Kidney epithelial cell (primary cell): ENCODE results near the gene ATP8A1. TPM values are rescaled to one million over a fixed set of nuclear protein-coding genes. Genes with fewer than 3 reads are reported as not detected.

Source experiments
- DNase-seq: peaks from one replicate; pipeline ENCODE4 v3.0.0-alpha.2; 2010; ENCODE audit warnings: low read depth
- H3K27me3 ChIP-seq: 2 replicates; pipeline ENCODE4 v1.6.0; 2011; ENCODE audit warnings: low read length; ENCODE audit not compliant: control insufficient read depth, insufficient read depth
- H3K36me3 ChIP-seq: 2 replicates; pipeline ENCODE4 v1.5.1; 2011; ENCODE audit warnings: low read length; ENCODE audit not compliant: control insufficient read depth, insufficient read depth
- H3K4me3 ChIP-seq: 2 replicates; pipeline ENCODE4 v1.5.1; 2011; ENCODE audit warnings: low read depth, mild to moderate bottlenecking, control low read depth, low read length
- CTCF ChIP-seq: IDR thresholded peaks from 2 replicates; pipeline ENCODE4 v1.5.1; 2011; ENCODE audit warnings: mild to moderate bottlenecking, moderate library complexity, low read length, control low read depth, inconsistent platforms; ENCODE audit not compliant: insufficient read depth, poor library complexity, severe bottlenecking
- total RNA-seq: library from RNA; depleted of rRNA; stranded (reverse); fragments of >200 nt; gene quantifications from 2 replicates; pipeline ENCODE4 v1.2.3, GENCODE V29; 2015

The ATP8A1 gene
- total RNA-seq, 1 donor from 2014 or later: 3.3 TPM

DNA sequence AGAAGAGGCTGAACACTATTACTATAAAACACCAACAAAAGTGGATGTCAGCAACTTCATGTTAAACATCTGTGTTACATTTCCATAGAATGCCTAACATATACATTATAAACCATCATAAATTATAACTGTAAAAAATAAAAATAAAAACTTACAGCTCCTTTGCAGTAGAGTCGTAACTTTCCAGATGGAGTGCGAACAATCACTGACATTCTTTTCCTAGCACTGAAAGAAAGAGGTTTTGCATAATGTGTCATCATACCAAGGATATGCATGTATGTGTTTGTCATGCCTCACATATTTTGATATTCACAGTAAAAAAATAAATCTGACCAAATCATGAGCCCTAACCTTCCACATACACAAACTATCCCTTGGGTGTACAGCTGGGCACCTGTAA is 113.1 kb downstream of the ATP8A1 start:
- TF ChIP-seq CTCF: no peak
- no peaks in the 10 kb centered on the region for H3K27me3 ChIP-seq
- H3K4me3 ChIP-seq: no peak overlapping the region
- no peaks in the 10 kb centered on the region for H3K36me3 ChIP-seq
- no peak for DNase-seq

- no peak for TF ChIP-seq CTCF
- H3K4me3 ChIP-seq: no peak overlapping the region
- no peaks in the 10 kb centered on the region for H3K36me3 ChIP-seq
- H3K27me3 ChIP-seq: no peaks in the 10 kb centered on the region
- no peak for DNase-seq
Measured at GRCh38 chr4:42543126-42543525, 113.8 kb downstream of the ATP8A1 start.

DNA sequence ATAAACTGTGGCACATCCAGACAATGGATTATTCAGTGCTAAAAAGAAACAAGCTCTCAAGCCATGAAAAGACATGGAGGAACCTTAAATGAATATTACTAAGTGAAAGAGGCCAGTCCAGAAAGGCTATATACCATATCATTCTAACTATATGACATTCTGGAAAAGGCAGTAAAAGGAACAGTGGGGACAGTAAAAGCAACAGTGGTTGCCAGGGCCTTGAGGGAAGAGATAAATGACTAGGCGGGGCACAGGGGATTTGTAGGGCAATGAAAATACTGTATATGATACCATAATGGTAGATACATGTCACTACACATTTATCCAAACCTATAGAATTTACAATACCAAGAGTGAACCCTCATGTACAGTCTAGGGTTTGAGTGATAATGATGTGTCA is 115.3 kb downstream of the ATP8A1 start:
- no peak for TF ChIP-seq CTCF
- H3K27me3 ChIP-seq: no peaks in the 10 kb centered on the region
- H3K4me3 ChIP-seq: no peak overlapping the region
- no peaks in the 10 kb centered on the region for H3K36me3 ChIP-seq
- no peak for DNase-seq

DNA sequence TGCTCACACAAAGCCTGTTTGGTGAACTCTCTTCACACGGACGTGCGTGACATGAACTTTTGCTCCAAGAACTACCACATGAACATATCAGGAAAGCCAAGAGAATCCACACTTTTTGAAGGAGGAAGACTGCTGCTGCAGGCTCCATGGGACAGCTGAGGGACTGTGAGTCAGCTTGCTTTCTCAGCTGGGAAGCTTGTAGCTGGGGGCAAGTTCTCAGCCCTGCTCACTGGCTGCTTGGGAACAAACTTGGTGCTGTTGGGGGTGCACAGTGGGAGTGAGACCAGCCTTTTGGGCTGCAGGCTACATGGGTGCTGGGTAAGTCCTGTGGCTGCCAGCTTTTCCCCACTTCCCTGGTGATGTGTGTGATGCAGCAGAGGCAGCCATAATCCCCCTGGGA is 123.9 kb downstream of the ATP8A1 start:
- Histone ChIP-seq H3K27me3 (no peaks in the 10 kb centered on the region), H3K4me3 (no peak overlapping the region), H3K36me3 (no peaks in the 10 kb centered on the region)
- no peak for DNase-seq
- TF ChIP-seq CTCF: no peak

- Histone ChIP-seq H3K27me3 (no peaks in the 10 kb centered on the region), H3K4me3 (no peak overlapping the region), H3K36me3 (no peaks in the 10 kb centered on the region)
- no peak for TF ChIP-seq CTCF
- no peak for DNase-seq
Measured at GRCh38 chr4:42531341-42532030, 125.4 kb downstream of the ATP8A1 start.
